Activated CD8-positive, alpha-beta T cell treated with anti-CD3 and anti-CD28 coated beads for 36 hours (primary cell): ENCODE measurements around the gene PRIM1. TPM values are rescaled to one million over a fixed set of nuclear protein-coding genes. Genes with fewer than 3 reads are reported as not detected.
A peak's percentile ranks its signal among the peaks of the same experiment; 100 is the strongest.

Source experiments
- ATAC-seq: fragments of 200-7000 bp; cut with Tn5 transposase; one replicate; pipeline ENCODE4 v1.10.0; 2021; ENCODE audit warnings: mild to moderate bottlenecking, moderate library complexity
- CTCF ChIA-PET: fragments of 350-600 bp; sonication (Branson Sonifier 250); formaldehyde crosslinking; loops from one replicate; lab custom pipeline; 2021; ENCODE audit warnings: antibody characterized with exemption; lab: Charles Lee
- POLR2A ChIA-PET: fragments of 350-600 bp; sonication (Branson Sonifier 250); formaldehyde crosslinking; loops from one replicate; lab custom pipeline; 2021; ENCODE audit warnings: antibody characterized with exemption; lab: Charles Lee
- DNase-seq: peaks from one replicate; pipeline ENCODE4 v3.0.0-alpha.2; 2020
- H3K27ac Mint-ChIP-seq: one replicate; pipeline ENCODE4 v1.8.0; 2021; ENCODE audit warnings: mild to moderate bottlenecking, mixed read lengths
- H3K27me3 Mint-ChIP-seq: one replicate; pipeline ENCODE4 v1.8.0; 2021; ENCODE audit warnings: mixed read lengths
- H3K36me3 Mint-ChIP-seq: one replicate; pipeline ENCODE4 v1.8.0; 2021; ENCODE audit warnings: low read depth, mixed read lengths
- H3K4me1 Mint-ChIP-seq: one replicate; pipeline ENCODE4 v1.8.0; 2021; ENCODE audit warnings: low read depth, mixed read lengths
- H3K4me3 Mint-ChIP-seq: one replicate; pipeline ENCODE4 v1.8.0; 2021; ENCODE audit warnings: mild to moderate bottlenecking, moderate library complexity, mixed read lengths
- H3K9me3 Mint-ChIP-seq: one replicate; pipeline ENCODE4 v1.8.0; 2021; ENCODE audit warnings: mixed read lengths
- intact Hi-C: fragments of 100-400 bp; cut with micrococcal nuclease; formaldehyde crosslinking; loops from one replicate; pipeline ENCODE4 v1.10.0; 2022
- total RNA-seq, 2 experiments: library from RNA; stranded (reverse); gene quantifications; one replicate each; pipeline ENCODE4 v1.2.3, GENCODE V29; 2021
- TF ChIP-seq, protein P1 (sequence below): fragments of 200-600 bp; IDR thresholded peaks from one replicate; pipeline ENCODE4 v1.8.0; 2022; ENCODE audit warnings: antibody characterized with exemption, mild to moderate bottlenecking

The PRIM1 gene
- total RNA-seq, 2 experiments from 2014 or later: 80.3 to 86.7 TPM

DNA sequence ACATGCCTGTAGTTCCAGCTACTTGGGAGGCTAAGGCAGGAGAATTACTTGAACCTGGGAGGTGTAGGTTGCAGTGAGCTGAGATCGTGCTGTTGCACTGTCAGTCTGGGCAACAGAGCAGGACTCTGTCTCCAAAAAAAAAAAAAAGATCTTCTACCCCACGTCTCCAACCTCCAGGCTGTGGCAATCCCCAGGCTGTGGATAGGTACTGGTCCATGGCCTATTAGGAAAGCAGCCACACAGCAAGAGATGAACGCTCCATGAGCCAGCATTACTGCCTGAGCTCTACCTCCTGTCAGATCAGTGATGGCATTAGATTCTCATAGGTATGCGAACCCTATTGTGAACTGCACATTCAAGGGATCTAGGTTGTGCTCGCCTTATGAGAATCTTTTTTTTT lies 58.0 kb downstream of the PRIM1 start:
- POLR2A ChIA-PET: interaction anchor here (1.0 kb wide), 1 partner anchor 20 kb away, joined by 4 read pairs; no protein-coding TSS in a partner anchor
- intact Hi-C loops: no loop called here
- H3K27ac Mint-ChIP-seq: no peak overlapping the region
- DNase-seq (no peak), ATAC-seq (no peak)
- H3K36me3 Mint-ChIP-seq: no peaks in the 10 kb centered on the region
- no peaks in the 10 kb centered on the region for H3K27me3 Mint-ChIP-seq
- TF ChIP-seq, protein P1, sequence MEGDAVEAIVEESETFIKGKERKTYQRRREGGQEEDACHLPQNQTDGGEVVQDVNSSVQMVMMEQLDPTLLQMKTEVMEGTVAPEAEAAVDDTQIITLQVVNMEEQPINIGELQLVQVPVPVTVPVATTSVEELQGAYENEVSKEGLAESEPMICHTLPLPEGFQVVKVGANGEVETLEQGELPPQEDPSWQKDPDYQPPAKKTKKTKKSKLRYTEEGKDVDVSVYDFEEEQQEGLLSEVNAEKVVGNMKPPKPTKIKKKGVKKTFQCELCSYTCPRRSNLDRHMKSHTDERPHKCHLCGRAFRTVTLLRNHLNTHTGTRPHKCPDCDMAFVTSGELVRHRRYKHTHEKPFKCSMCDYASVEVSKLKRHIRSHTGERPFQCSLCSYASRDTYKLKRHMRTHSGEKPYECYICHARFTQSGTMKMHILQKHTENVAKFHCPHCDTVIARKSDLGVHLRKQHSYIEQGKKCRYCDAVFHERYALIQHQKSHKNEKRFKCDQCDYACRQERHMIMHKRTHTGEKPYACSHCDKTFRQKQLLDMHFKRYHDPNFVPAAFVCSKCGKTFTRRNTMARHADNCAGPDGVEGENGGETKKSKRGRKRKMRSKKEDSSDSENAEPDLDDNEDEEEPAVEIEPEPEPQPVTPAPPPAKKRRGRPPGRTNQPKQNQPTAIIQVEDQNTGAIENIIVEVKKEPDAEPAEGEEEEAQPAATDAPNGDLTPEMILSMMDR: no peak
- no peak overlapping the region for H3K4me3 Mint-ChIP-seq
- no peaks in the 10 kb centered on the region for H3K9me3 Mint-ChIP-seq
- peaks cover 1% of the 10 kb centered on the region for H3K4me1 Mint-ChIP-seq
- CTCF ChIA-PET: interaction anchor here (0.7 kb wide), 1 partner anchor 33 kb away, joined by 4 read pairs; no protein-coding TSS in a partner anchor

DNA sequence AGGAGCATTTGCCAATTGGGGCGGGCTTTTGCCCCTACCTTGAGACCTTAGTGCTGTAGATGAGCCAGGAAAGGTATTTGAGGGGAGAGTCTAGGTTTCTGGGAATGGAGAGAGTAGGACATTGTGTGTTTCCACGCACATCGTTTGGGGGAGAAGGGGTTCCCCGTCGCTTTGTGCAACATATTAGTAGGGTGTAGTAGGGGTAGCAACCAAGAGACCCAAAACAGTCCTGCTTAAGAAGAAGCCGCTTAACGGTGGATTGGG lies 63.3 kb downstream of the PRIM1 start:
- peaks cover 38% of the 10 kb centered on the region for H3K36me3 Mint-ChIP-seq
- H3K27ac Mint-ChIP-seq: peak overlapping the region; percentile 98
- ChIA-PET POLR2A (interaction anchor here (0.9 to 6.9 kb wide), 17 partner anchors 10 to 59 kb away, joined by 3 to 74 read pairs (median 7); partner anchors contain the start of genes ATP5F1B and BAZ2A), CTCF (interaction anchor here (1.2 to 2.1 kb wide), 6 partner anchors 10 to 377 kb away, joined by 3 to 7 read pairs (median 4); partner anchors contain the start of gene NACA)
- H3K9me3 Mint-ChIP-seq: peaks cover 2% of the 10 kb centered on the region
- H3K4me3 Mint-ChIP-seq: peak overlapping the region; percentile 96
- ATAC-seq (no peak), DNase-seq (no peak)
- TF ChIP-seq, protein P1: no peak
- intact Hi-C loops: loop anchor here (5.0 to 10.0 kb wide), 3 partner anchors 34 to 376 kb away; no protein-coding TSS in a partner anchor
- no peaks in the 10 kb centered on the region for H3K27me3 Mint-ChIP-seq
- peaks cover 11% of the 10 kb centered on the region for H3K4me1 Mint-ChIP-seq

DNA sequence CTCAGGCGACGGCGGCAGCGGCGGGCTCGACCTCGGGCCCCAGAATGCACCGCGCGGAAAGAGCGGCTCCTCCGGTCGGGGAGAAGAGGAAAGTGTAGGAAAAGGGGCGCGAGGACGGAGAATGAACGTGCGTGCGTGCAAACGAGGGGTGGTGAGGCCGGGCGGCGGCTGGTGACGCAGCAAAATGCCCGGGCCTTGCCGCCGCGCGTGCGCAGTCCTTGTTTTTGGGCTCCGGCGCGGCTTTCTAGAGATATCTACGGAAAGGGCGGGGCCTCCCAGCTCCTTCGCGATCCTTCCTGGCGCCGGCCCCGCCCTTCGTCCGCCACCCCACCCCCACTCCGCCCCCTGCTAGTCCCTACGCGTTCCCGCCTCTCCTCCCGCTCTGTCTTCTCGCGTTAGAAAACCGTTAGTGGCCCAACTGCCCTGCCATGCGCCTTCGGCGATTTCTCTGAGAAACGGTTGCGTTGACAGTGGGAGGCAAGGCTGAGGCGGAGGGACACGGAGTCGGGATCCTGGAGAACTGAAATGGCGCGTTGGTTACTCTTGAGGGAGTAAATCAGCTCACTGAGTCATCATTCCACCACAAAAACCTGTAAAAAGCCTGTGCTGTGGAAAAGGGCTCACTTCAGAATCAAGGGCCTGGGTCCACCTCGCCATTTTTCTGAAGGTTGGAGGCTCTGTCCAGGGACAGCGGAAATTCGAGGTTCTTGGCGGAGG lies 63.8 kb downstream of the PRIM1 start, which contains the start of gene PTGES3:
Gene PTGES3, minus strand, starts transcription at position 156 of the 717 bp plus-strand sequence. CDS start 285 bp downstream, outside the sequence.
- peaks cover 2% of the 10 kb centered on the region for H3K9me3 Mint-ChIP-seq
- H3K27me3 Mint-ChIP-seq: no peaks in the 10 kb centered on the region
- TF ChIP-seq, protein P1: no peak
- intact Hi-C loops: loop anchor here (5.0 to 10.0 kb wide), 3 partner anchors 34 to 377 kb away; no protein-coding TSS in a partner anchor
- H3K36me3 Mint-ChIP-seq: peaks cover 38% of the 10 kb centered on the region
- peaks cover 11% of the 10 kb centered on the region for H3K4me1 Mint-ChIP-seq
- peak within 1 kb of the TSS; percentile 96 for H3K4me3 Mint-ChIP-seq
- ChIA-PET POLR2A (interaction anchor here (0.9 to 6.9 kb wide), 19 partner anchors 10 to 59 kb away, joined by 3 to 74 read pairs (median 7); partner anchors contain the start of genes ATP5F1B and BAZ2A), CTCF (interaction anchor here (0.9 to 2.1 kb wide), 7 partner anchors 9 to 377 kb away, joined by 3 to 7 read pairs (median 4); partner anchors contain the start of gene NACA)
- peak within 1 kb of the TSS; percentile 98 for H3K27ac Mint-ChIP-seq
- DNase-seq (peak; percentile 99), ATAC-seq (peak; percentile 80)

DNA sequence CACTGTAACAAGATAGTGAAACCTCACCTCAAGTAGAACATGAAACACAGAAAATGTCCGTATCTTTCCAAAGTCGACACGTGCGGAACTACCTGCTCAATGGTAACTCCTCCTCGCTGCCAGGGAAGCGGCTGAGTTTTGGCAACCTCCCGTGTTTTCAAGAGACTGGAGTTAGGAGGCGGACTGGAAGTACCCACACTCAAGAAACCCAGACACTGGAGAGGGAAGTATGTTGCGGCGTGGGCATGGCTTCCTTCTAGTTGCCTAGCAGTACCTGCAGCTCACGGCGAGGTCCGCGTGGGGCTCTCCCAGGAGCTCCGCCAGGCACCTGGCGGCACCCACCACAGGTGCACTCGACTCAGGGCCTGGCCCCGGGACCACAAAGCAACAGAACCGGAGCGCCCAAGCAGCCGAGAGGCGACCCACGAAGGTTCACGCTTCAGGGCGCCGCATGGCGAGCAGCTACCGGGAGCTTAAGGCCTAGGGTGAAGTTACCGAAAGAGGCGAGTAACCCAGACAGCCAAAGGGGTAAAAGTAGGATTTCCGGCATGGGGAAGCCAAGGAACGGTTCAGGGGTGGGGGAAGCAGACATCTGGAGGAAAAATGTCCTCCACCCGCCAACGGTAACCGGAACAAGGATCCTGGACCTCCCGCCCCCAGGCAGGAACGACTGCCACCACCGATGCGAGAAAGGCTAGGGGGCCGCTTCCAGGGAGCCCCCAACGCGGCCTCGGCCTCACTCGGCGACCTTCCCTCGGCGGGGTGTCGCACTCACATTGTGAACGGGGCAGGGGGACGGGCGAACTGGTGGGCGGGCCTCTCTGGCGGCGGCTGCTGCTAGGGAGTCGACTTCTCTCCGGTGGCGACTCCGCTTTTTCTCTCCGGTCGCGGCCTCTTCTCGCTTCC lies 64.6 kb downstream of the PRIM1 start:
- Mint-ChIP-seq H3K27me3 (no peaks in the 10 kb centered on the region), H3K36me3 (peaks cover 43% of the 10 kb centered on the region), H3K9me3 (peaks cover 2% of the 10 kb centered on the region), H3K27ac (peak overlapping the region; percentile 98), H3K4me1 (peaks cover 18% of the 10 kb centered on the region), H3K4me3 (peak overlapping the region; percentile 96)
- peak; percentile 0 for ATAC-seq
- POLR2A ChIA-PET: interaction anchor here (0.7 to 6.9 kb wide), 15 partner anchors 11 to 393 kb away, joined by 3 to 74 read pairs (median 12); partner anchors contain the start of genes ATP5F1B, BAZ2A and NACA
- DNase-seq: peak; percentile 61
- intact Hi-C loops: loop anchor here (5.0 to 10.0 kb wide), 3 partner anchors 35 to 377 kb away; no protein-coding TSS in a partner anchor
- TF ChIP-seq, protein P1: no peak
- CTCF ChIA-PET: interaction anchor here (0.9 to 2.1 kb wide), 6 partner anchors 9 to 174 kb away, joined by 3 to 7 read pairs (median 4); no protein-coding TSS in a partner anchor
